HEK293T (cell line): Measurements from ENCODE around the gene HSF5.
"Not testable (repeated sequence)": the region's sequence is repeated elsewhere in the genome, so short reads cannot be mapped to it uniquely, and the experiment has no call there.

Experiments
- ARNT ChIP-seq: fragments of 450-650 bp; IDR thresholded peaks from 2 replicates; pipeline ENCODE4 v1.6.1; 2017; ENCODE audit warnings: mild to moderate bottlenecking
- BHLHE40 ChIP-seq: fragments of 450-650 bp; IDR thresholded peaks from 2 replicates; pipeline ENCODE4 v1.6.1; 2016; ENCODE audit warnings: mild to moderate bottlenecking, moderate library complexity, borderline replicate concordance
- ELF4 ChIP-seq: fragments of 450-650 bp; IDR thresholded peaks from 2 replicates; pipeline ENCODE4 v1.6.1; 2017; ENCODE audit warnings: antibody characterized with exemption
- FOXA1 ChIP-seq: fragments of 450-650 bp; IDR thresholded peaks from 2 replicates; pipeline ENCODE4 v1.6.1; 2016; ENCODE audit warnings: mild to moderate bottlenecking
- FOXM1 ChIP-seq: fragments of 450-650 bp; IDR thresholded peaks from 2 replicates; pipeline ENCODE4 v1.6.1; 2017; ENCODE audit warnings: mild to moderate bottlenecking, borderline replicate concordance
- LEF1 ChIP-seq: fragments of 450-650 bp; IDR thresholded peaks from 2 replicates; pipeline ENCODE4 v1.6.1; 2017; ENCODE audit warnings: mild to moderate bottlenecking, borderline replicate concordance
- PKNOX1 ChIP-seq: fragments of 450-650 bp; IDR thresholded peaks from 2 replicates; pipeline ENCODE4 v1.6.1; 2016
- ZNF384 ChIP-seq: fragments of 450-650 bp; IDR thresholded peaks from 2 replicates; pipeline ENCODE4 v1.6.1; 2016

DNA sequence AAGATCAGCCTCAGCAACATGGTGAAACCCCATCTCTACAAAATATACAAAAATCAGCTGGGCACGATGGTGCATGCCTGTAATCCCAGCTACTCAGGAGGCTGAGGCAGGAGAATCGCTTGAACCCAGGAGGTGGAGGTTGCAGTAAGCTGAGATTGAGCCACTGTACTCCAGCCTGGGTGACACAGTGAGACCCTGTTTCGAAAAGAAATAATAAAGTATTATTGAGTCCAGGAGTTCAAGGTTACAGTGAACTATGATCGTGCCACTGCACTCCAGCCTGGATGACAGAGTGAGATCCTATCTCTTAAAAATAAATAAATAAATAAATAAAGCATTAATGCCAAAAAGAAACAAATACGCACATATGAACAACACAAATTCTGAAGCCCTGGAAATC lies 6.4 kb downstream of the HSF5 start:
- not testable (repeated sequence) for TF ChIP-seq PKNOX1, FOXA1, LEF1, BHLHE40, ZNF384, ELF4, ARNT, FOXM1
